ENCODE data around the gene PEAR1.
A peak's percentile ranks its signal among the peaks of the same experiment; 100 is the strongest.

The PEAR1 gene

GRCh38 chr1:156860628-156861423 lies 32.7 kb upstream of the PEAR1 start, which contains the start of gene NTRK1:
Gene NTRK1 (plus strand): TSS chr1:156860865. CDS start chr1:156860935, 70 bp downstream.
- peak; percentile 82 for DNase-seq

GRCh38 chr1:156862584-156862983 lies 30.9 kb upstream of the PEAR1 start:
- no peak for DNase-seq

- DNase-seq = peak; percentile 81
Observed at GRCh38 chr1:156862997-156863599, 30.4 kb upstream of the PEAR1 start.

GRCh38 chr1:156863631-156864030 lies 29.9 kb upstream of the PEAR1 start:
- peak; percentile 62 for DNase-seq

GRCh38 chr1:156864796-156865195 lies 28.7 kb upstream of the PEAR1 start:
- no peak for DNase-seq

- no peak for DNase-seq
Observed at GRCh38 chr1:156865258-156865657, 28.3 kb upstream of the PEAR1 start.

GRCh38 chr1:156865865-156866248 lies 27.7 kb upstream of the PEAR1 start:
- no peak for DNase-seq

GRCh38 chr1:156866249-156866909 lies 27.1 kb upstream of the PEAR1 start:
- peak; percentile 48 for DNase-seq

GRCh38 chr1:156868341-156868740 lies 25.2 kb upstream of the PEAR1 start:
- DNase-seq = no peak

- DNase-seq = no peak
Observed at GRCh38 chr1:156869455-156869854, 24.1 kb upstream of the PEAR1 start.

- no peak for DNase-seq
Observed at GRCh38 chr1:156873659-156874058, 19.9 kb upstream of the PEAR1 start.

GRCh38 chr1:156874142-156874541 lies 19.4 kb upstream of the PEAR1 start:
- no peak for DNase-seq

GRCh38 chr1:156874572-156875340 lies 18.8 kb upstream of the PEAR1 start:
- no peak for DNase-seq

GRCh38 chr1:156875341-156875615 lies 18.2 kb upstream of the PEAR1 start:
- no peak for DNase-seq

GRCh38 chr1:156876281-156876680 lies 17.2 kb upstream of the PEAR1 start:
- DNase-seq = no peak

- DNase-seq = peak; percentile 47
Observed at GRCh38 chr1:156877433-156878170, 15.9 kb upstream of the PEAR1 start.

- DNase-seq = no peak
Observed at GRCh38 chr1:156879876-156880275, 13.6 kb upstream of the PEAR1 start.

GRCh38 chr1:156880473-156880872 lies 13.0 kb upstream of the PEAR1 start:
- DNase-seq = no peak

- no peak for DNase-seq
Observed at GRCh38 chr1:156881101-156881500, 12.4 kb upstream of the PEAR1 start.

- DNase-seq = no peak
Observed at GRCh38 chr1:156881663-156882062, 11.9 kb upstream of the PEAR1 start.

- DNase-seq = peak; percentile 22
Observed at GRCh38 chr1:156882543-156882942, 11.0 kb upstream of the PEAR1 start.

GRCh38 chr1:156883919-156884318 lies 9.6 kb upstream of the PEAR1 start:
- no peak for DNase-seq
